GM12801 (cell line): ENCODE data around the gene FABP7.

Experiments
- TF ChIP-seq, protein P1 (sequence below): IDR thresholded peaks from one replicate; pipeline ENCODE4 v1.5.1; 2011; ENCODE audit warnings: control low read depth; ENCODE audit not compliant: insufficient read length; ENCODE audit errors: extremely low read depth

FABP7 gene

DNA sequence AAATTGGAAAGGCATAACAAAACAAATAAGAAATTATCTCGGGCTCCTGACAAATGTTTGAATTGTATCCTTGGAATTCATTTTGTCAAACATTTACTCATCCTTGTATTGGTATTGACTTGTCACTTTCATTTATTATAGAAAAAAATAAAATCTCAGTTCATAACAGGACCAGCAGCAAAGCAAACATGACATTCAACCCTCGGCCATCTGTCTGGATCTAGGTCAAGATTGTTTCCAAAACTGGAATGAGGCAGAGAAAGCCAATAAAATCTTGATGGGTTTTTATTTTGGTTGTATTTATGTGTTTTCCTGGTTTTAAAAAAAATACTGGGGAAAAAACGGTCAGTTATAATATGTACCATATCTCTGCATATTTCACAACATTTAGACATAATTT lies 42.9 kb upstream of the FABP7 start:
- TF ChIP-seq, protein P1, sequence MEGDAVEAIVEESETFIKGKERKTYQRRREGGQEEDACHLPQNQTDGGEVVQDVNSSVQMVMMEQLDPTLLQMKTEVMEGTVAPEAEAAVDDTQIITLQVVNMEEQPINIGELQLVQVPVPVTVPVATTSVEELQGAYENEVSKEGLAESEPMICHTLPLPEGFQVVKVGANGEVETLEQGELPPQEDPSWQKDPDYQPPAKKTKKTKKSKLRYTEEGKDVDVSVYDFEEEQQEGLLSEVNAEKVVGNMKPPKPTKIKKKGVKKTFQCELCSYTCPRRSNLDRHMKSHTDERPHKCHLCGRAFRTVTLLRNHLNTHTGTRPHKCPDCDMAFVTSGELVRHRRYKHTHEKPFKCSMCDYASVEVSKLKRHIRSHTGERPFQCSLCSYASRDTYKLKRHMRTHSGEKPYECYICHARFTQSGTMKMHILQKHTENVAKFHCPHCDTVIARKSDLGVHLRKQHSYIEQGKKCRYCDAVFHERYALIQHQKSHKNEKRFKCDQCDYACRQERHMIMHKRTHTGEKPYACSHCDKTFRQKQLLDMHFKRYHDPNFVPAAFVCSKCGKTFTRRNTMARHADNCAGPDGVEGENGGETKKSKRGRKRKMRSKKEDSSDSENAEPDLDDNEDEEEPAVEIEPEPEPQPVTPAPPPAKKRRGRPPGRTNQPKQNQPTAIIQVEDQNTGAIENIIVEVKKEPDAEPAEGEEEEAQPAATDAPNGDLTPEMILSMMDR, result no peak

DNA sequence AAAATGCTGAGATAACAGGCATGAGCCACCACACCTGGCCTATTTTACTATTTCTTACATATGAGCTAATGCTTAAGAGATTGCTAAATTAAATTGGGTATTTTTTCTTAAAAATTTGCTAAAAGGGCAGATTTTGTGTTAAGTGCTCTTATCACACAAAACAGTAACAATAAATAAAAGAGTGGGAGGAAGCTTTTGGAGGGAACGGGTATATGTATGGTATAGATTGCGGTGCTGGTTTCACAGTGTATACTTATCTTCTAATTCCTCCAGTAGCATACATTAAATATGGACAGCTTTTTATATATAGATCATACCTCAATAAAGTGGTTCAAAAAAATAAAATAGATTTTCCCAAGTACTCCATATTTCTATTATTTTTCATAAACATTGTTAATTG lies 39.4 kb upstream of the FABP7 start:
- TF ChIP-seq, protein P1, result no peak

DNA sequence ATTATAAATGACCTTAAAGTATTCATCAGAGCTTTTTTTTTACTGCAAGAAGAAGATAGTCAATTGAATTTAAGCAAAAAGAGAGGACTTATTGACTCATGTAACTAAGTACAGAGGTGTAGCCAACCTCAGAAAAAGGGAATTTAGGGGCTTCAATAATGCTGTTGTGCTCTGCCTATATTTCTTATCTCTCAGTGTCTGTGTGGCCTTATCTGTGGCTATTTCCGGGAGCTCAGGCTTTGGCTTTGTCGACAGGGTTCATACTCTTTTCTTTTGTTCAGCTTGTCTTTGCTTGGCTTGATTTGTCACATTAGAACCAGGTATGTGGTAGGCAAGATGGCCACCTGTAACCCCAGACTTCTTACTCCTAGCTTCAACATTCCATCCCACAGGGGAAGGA lies 38.6 kb upstream of the FABP7 start:
- TF ChIP-seq, protein P1, result no peak

DNA sequence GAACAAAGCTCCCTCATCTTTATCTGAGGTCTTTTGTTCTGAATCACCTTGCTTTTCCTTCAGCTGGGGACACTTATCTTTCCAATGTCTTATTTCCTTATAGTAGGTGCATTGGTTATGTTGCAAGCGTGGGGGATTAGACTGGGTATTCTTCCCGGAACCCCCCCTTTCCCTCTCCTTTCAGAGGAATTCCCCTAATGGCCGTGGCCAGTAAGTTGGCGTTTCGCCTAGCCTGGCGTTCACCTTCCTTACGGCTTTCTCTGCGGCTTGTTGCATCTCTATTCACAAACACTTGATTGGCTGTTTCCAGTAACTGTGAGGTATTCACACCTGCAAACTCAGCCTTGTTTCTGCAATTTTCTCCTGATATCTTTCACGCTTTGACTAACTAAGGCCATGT lies 32.8 kb upstream of the FABP7 start:
- TF ChIP-seq, protein P1, result no peak

DNA sequence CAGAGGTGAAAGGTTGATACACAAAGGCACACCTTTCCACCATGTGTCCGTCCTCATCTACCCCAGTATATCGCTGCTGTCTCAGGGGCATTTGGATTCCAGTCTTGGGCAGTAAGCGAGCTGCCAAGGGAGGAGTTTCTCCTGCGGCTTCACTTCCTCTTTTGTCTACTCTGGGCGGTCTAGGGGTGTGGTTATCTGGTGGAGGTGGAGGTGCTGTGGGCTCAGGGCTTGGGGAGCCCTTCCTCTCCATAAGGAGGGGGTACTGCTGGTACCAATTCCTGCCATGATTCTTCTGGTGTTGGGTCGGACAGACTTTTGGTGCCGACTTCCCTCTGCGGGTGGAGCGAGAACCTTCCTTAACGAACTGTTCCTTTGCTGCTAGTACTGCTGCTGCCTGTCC lies 31.9 kb upstream of the FABP7 start:
- TF ChIP-seq, protein P1, result no peak

DNA sequence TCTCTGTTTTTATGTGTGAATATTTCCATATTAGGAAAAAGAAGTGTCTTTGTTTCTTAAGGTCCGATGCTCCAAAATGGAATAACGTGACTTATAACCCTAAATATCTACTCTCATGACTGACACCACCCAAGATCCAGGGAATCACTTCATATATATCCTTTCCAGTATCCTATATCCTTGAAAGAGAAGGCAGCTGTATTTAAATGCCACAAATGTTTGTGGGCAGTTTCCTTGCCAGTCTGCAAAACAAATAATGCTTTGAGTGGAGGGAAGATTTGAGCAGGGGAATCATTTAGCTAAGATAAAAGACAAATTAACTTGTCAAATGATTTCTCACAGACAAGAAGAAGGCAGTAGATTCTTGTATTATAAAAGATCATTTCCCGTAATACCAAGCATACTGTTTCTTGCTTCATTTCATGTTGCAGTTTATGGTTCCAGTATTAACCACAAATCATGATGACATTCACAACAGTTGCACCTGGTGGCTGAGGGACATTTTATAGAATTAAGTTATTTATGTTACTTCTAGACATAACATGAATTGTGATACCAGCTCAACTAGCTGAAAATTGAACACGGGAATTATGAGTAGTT lies 30.0 kb upstream of the FABP7 start:
- TF ChIP-seq, protein P1, result no peak

DNA sequence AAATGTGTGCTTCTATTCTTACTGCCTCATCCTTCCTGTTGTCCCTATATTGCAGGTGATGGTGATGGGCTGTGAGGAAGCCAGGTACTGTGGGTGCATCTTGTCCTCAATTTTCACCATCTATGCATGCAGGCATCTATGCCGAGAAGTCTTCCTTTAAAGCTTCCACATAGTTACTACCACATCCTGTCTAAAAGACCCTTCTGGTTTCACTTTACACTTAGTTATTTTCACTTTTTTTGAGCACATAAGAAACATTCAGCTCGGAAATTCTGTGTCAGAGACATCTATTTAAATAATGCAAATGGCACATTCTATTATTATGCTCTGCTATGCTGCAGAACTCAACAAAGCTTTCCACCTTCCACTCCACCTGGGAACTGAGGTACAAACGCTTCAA lies 28.2 kb upstream of the FABP7 start:
- TF ChIP-seq, protein P1, result no peak
